Immature natural killer cell (primary cell): ENCODE data around the gene FERD3L. TPM values are rescaled to one million over a fixed set of nuclear protein-coding genes. Genes with fewer than 3 reads are reported as not detected.
A peak's percentile ranks its signal among the peaks of the same experiment; 100 is the strongest.

Experiments used
- DNase-seq, 3 donors: peaks; one replicate each; pipeline ENCODE4 v3.0.0; 2022; ENCODE audit warnings: mixed read lengths in 1 of 3
- H3K27ac Mint-ChIP-seq, 6 donors: one replicate each; pipeline ENCODE4 v1.8.0; 2020; ENCODE audit warnings: mixed read lengths in 6 of 6, mild to moderate bottlenecking in 5 of 6, inconsistent platforms in 4 of 6, moderate library complexity in 3 of 6
- H3K27me3 Mint-ChIP-seq, 3 donors: one replicate each; pipeline ENCODE4 v1.8.0; 2020 to 2021; ENCODE audit warnings: low read depth in 3 of 3, mild to moderate bottlenecking in 3 of 3, mixed read lengths in 3 of 3, moderate library complexity in 3 of 3, inconsistent platforms in 1 of 3
- H3K36me3 Mint-ChIP-seq, 3 donors: one replicate each; pipeline ENCODE4 v1.8.0; 2020; ENCODE audit warnings: mixed read lengths in 3 of 3, inconsistent platforms in 2 of 3, mild to moderate bottlenecking in 2 of 3
- H3K4me1 Mint-ChIP-seq, 2 donors: one replicate each; pipeline ENCODE4 v1.8.0; 2020; ENCODE audit warnings: inconsistent platforms in 2 of 2, mild to moderate bottlenecking in 2 of 2, mixed read lengths in 2 of 2, moderate library complexity in 1 of 2
- H3K4me3 Mint-ChIP-seq, 5 donors: one replicate each; pipeline ENCODE4 v1.8.0; 2020; ENCODE audit warnings: mild to moderate bottlenecking in 5 of 5, mixed read lengths in 5 of 5, inconsistent platforms in 3 of 5, moderate library complexity in 3 of 5
- H3K9me3 Mint-ChIP-seq, 6 donors: one replicate each; pipeline ENCODE4 v1.8.0; 2020; ENCODE audit warnings: mild to moderate bottlenecking in 6 of 6, mixed read lengths in 6 of 6, inconsistent platforms in 4 of 6, moderate library complexity in 3 of 6
- polyA plus RNA-seq, 3 donors: library from polyadenylated mRNA; unstranded; fragments of 300-500 nt; fragmentation: Illumina TruSeq; gene quantifications; one replicate each; pipeline ENCODE4 v1.2.3, GENCODE V29; 2021

FERD3L gene
- polyA plus RNA-seq, 3 donors from 2014 or later: not detected

DNA sequence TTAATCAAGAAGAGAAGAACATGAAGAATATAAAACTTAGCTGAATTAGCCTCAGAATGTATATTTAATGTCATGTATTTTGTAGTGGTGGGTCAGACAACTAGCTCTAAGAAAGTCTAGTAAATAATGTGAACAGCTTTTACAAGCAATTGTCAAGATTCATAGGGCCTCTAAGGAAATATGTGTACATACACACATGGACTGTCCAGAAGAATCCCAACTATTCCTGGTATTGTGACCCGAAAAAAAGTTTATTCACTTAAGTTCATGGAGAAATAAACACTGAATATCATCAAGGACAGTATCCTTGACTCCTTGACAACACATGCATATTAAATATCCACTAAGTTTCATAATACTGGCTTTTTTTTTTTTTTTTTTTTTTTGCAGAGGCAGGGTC lies 16.4 kb downstream of the FERD3L start:
- Mint-ChIP-seq H3K4me1 (no peaks in the 10 kb centered on the region), H3K4me3 (no peak overlapping the region), H3K36me3 (no peaks in the 10 kb centered on the region), H3K27ac (no peak overlapping the region), H3K27me3 (peaks cover 0 to 7% (median 0%) of the 10 kb centered on the region in 3 donors), H3K9me3 (peaks cover 0 to 4% (median 0%) of the 10 kb centered on the region in 6 donors)
- DNase-seq: no peak

GRCh38 chr7:19121977-19122588 lies 23.1 kb downstream of the FERD3L start:
- H3K4me1 Mint-ChIP-seq: peaks cover 0 to 2% of the 10 kb centered on the region in 2 donors

GRCh38 chr7:19119870-19120486 lies 25.2 kb downstream of the FERD3L start:
- Mint-ChIP-seq H3K9me3 (peaks cover 0 to 9% (median under 1%) of the 10 kb centered on the region in 6 donors), H3K27ac (no peak overlapping the region), H3K4me3 (no peak overlapping the region), H3K4me1 (peaks cover 6 to 7% of the 10 kb centered on the region in 2 donors), H3K27me3 (peaks cover 20 to 28% (median 27%) of the 10 kb centered on the region in 3 donors), H3K36me3 (no peaks in the 10 kb centered on the region)
- no peak for DNase-seq

More at GRCh38 chr7:19121977-19122588, 23.1 kb downstream of the FERD3L start:
- H3K9me3 Mint-ChIP-seq: peaks cover 0 to 6% (median under 1%) of the 10 kb centered on the region in 6 donors
- DNase-seq: no peak
- H3K27ac Mint-ChIP-seq: no peak overlapping the region
- no peaks in the 10 kb centered on the region for H3K36me3 Mint-ChIP-seq
- peaks cover 18 to 22% (median 20%) of the 10 kb centered on the region in 3 donors for H3K27me3 Mint-ChIP-seq
- no peak overlapping the region for H3K4me3 Mint-ChIP-seq

GRCh38 chr7:19119372-19119771 lies 25.8 kb downstream of the FERD3L start:
- Mint-ChIP-seq H3K27ac (no peak overlapping the region), H3K36me3 (no peaks in the 10 kb centered on the region), H3K9me3 (peaks cover 0 to 9% (median 2%) of the 10 kb centered on the region in 6 donors), H3K4me1 (peaks cover 6 to 7% of the 10 kb centered on the region in 2 donors), H3K4me3 (peak overlapping the region in 1 of 5 donors; percentile 23), H3K27me3 (peaks cover 20 to 28% (median 27%) of the 10 kb centered on the region in 3 donors)
- DNase-seq: no peak

DNA sequence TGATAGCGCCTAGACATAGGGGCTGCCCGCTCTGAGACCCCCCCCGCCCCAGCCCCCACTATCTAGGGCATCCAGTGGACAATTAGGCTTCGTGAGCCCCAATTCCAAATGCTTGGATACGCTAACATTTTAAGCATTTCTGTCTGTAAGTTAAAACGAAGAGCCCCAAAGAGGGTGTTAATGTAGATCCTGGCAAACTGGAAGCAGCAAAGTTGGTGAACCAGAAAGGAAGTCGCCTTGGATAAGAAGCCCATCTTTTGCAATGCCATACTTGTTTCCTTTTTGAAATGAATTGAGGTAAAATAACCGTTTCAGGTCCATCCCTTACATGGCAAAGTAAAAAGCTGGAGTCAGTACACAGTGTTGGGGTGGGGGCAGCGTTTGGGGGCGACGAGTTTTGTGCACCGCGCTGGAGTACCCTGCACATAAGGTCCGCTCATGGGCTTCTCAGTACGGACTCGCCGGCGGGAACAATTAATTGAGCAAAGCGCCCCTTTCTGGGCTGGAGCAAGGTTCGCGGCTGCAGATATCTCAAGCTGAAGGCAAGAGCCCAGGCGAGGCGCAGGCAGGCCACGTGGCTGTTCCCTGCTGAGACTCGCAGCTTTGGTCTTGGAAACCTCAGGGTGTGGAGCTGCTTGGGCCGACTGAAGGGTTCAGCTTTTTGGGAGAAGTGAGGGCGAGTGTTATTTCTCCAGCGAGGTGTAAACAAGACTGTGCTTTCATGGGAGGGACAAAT lies 26.4 kb downstream of the FERD3L start:
- Mint-ChIP-seq H3K4me1 (peaks cover 6 to 7% of the 10 kb centered on the region in 2 donors), H3K36me3 (no peaks in the 10 kb centered on the region), H3K9me3 (peaks cover 0 to 9% (median 2%) of the 10 kb centered on the region in 6 donors), H3K4me3 (peak overlapping the region in 3 of 5 donors; percentile 24 to 51 (median 42)), H3K27me3 (peaks cover 23 to 29% (median 28%) of the 10 kb centered on the region in 3 donors), H3K27ac (no peak overlapping the region)
- DNase-seq: no peak

GRCh38 chr7:19117870-19118608 lies 27.2 kb downstream of the FERD3L start:
- Mint-ChIP-seq H3K4me3 (peak overlapping the region in 4 of 5 donors; percentile 35 to 68 (median 49)), H3K4me1 (peaks cover 6 to 7% of the 10 kb centered on the region in 2 donors), H3K27me3 (peaks cover 25 to 28% (median 28%) of the 10 kb centered on the region in 3 donors), H3K27ac (no peak overlapping the region), H3K9me3 (peaks cover 0 to 13% (median 2%) of the 10 kb centered on the region in 6 donors), H3K36me3 (no peaks in the 10 kb centered on the region)
- no peak for DNase-seq

DNA sequence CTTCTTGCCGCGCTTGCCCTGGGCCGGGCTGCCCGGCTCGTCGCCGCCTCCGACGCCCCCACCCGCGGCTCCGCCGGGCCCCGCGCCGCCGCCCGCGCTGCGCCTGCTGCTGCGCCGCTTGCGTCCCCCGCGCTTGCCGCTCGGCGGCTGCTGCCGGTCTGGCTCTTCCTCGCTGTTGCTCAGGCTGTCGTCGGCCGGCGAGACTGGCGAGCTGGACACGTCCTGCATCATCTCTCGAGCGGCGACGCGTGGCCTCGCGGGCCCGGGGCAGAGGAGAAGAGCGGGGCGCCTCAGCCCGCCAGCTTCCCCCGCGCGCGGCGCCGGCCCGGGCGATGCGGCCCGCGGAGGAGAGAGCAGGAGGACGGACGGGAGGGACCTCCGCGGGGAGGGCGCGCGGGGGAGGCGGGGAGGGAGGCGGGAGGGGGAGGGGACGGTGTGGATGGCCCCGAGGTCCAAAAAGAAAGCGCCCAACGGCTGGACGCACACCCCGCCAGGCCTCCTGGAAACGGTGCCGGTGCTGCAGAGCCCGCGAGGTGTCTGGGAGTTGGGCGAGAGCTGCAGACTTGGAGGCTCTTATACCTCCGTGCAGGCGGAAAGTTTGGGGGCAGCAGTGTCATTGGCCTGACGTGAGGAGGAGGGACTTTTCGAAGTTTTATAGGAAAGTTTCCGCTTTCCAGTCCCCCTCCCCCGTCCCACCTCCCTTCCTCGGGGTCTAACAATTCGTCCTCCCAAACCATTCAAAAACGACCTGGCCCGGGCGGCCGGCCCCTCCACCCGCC lies 27.9 kb downstream of the FERD3L start, which contains the start of gene TWIST1:
Gene TWIST1 (minus strand): TSS at position 546 of the 779 bp plus-strand sequence. CDS start 315 bp downstream, at position 231.
- no peak within 1 kb of the TSS for H3K27ac Mint-ChIP-seq
- peaks cover 25 to 31% (median 30%) of the 10 kb centered on the region in 3 donors for H3K27me3 Mint-ChIP-seq
- DNase-seq: no peak
- peak within 1 kb of the TSS in 4 of 5 donors; percentile 40 to 68 (median 56) for H3K4me3 Mint-ChIP-seq
- H3K4me1 Mint-ChIP-seq: peaks cover 6 to 7% of the 10 kb centered on the region in 2 donors
- H3K36me3 Mint-ChIP-seq: no peaks in the 10 kb centered on the region
- peaks cover 0 to 15% (median 2%) of the 10 kb centered on the region in 6 donors for H3K9me3 Mint-ChIP-seq

DNA sequence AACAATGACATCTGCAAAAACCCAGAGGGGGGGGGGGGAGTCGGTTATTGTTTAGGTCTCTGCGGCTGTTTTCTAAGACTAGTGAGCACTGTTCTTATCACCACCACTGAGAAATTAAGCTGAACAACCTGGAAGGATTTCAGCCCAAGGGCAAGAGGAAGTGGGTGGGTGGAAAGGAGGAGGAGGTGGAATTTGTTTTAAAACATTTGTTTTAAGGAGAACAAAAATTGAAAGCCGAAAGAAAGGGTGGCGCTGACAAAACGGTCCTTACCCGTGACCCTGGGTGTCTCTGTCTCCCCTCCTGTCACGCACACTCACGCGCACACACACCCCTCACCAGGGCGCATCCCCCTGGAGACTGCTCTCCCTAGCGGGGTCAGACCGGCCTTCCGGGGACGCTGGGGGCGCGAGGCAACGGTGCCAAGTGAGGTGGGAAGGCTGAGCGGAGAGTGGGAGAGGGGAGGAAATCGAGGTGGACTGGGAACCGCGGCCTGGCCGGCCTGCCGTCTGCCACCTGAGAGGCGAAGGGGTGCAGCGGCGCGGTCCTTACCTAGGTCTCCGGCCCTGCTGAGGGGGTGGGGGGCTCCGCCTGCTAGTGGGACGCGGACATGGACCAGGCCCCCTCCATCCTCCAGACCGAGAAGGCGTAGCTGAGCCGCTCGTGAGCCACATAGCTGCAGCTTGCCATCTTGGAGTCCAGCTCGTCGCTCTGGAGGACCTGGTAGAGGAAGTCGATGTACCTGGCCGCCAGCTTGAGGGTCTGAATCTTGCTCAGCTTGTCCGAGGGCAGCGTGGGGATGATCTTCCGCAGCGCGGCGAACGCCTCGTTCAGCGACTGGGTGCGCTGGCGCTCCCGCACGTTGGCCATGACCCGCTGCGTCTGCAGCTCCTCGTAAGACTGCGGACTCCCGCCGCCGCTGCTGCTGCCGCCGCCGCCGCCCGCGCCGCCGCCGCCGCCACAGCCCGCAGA lies 28.8 kb downstream of the FERD3L start:
- H3K4me3 Mint-ChIP-seq: peak overlapping the region; percentile 38 to 70 (median 59)
- no peak for DNase-seq
- H3K27ac Mint-ChIP-seq: no peak overlapping the region
- H3K9me3 Mint-ChIP-seq: peaks cover 0 to 21% (median 3%) of the 10 kb centered on the region in 6 donors
- H3K27me3 Mint-ChIP-seq: peaks cover 23 to 38% (median 29%) of the 10 kb centered on the region in 3 donors
- H3K4me1 Mint-ChIP-seq: peaks cover 6 to 7% of the 10 kb centered on the region in 2 donors
- no peaks in the 10 kb centered on the region for H3K36me3 Mint-ChIP-seq

DNA sequence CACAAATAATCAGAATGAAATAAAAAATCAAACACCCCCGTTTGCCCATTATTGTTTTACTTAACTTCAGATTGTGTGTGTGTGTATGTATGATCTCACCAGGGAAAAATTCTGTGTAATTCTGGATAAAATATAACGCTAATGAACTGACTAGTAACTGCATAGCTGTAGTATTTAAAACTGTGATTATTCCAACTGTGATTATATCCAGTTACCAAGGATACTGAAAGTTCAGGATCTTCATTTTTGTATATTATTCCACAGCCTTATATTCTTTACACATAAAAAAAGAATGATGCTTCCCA lies 30.7 kb downstream of the FERD3L start:
- no peaks in the 10 kb centered on the region for H3K36me3 Mint-ChIP-seq
- no peak overlapping the region for H3K27ac Mint-ChIP-seq
- DNase-seq: no peak
- H3K4me3 Mint-ChIP-seq: no peak overlapping the region
- peaks cover 20 to 39% (median 35%) of the 10 kb centered on the region in 3 donors for H3K27me3 Mint-ChIP-seq
- peaks cover 6 to 7% of the 10 kb centered on the region in 2 donors for H3K4me1 Mint-ChIP-seq
- peaks cover 0 to 27% (median 7%) of the 10 kb centered on the region in 6 donors for H3K9me3 Mint-ChIP-seq

GRCh38 chr7:19113855-19114550 lies 31.2 kb downstream of the FERD3L start:
- H3K4me3 Mint-ChIP-seq: no peak overlapping the region
- H3K4me1 Mint-ChIP-seq: peaks cover 6 to 7% of the 10 kb centered on the region in 2 donors
- H3K27ac Mint-ChIP-seq: no peak overlapping the region
- H3K36me3 Mint-ChIP-seq: no peaks in the 10 kb centered on the region
- H3K9me3 Mint-ChIP-seq: peaks cover under 1 to 30% (median 7%) of the 10 kb centered on the region in 6 donors
- no peak for DNase-seq
- peaks cover 25 to 40% (median 37%) of the 10 kb centered on the region in 3 donors for H3K27me3 Mint-ChIP-seq

GRCh38 chr7:19113002-19113350 lies 32.2 kb downstream of the FERD3L start:
- H3K27me3 Mint-ChIP-seq: peaks cover 24 to 38% (median 34%) of the 10 kb centered on the region in 3 donors
- H3K4me1 Mint-ChIP-seq: peaks cover 5 to 6% of the 10 kb centered on the region in 2 donors
- H3K36me3 Mint-ChIP-seq: no peaks in the 10 kb centered on the region
- no peak overlapping the region for H3K4me3 Mint-ChIP-seq
- H3K9me3 Mint-ChIP-seq: peaks cover 3 to 39% (median 9%) of the 10 kb centered on the region in 6 donors
- DNase-seq: no peak
- no peak overlapping the region for H3K27ac Mint-ChIP-seq
